ENCODE measurements around the gene ZG16B.

ZG16B gene

GRCh38 chr16:2858245-2859025 is 28.3 kb downstream of the ZG16B start:
- no peak for DNase-seq (ENCODE audit: low read depth)
- TF ChIP-seq POLR2A (IDR thresholded peaks at IDR 0.05; ENCODE audit: extremely low read depth, insufficient read length) (no peak), MAX (IDR thresholded peaks at IDR 0.05; ENCODE audit: low read depth, low read length) (no peak), MYC (IDR thresholded peaks at IDR 0.05; ENCODE audit: low read depth, low read length) (no peak), CTCF (IDR thresholded peaks at IDR 0.05; ENCODE audit: low read depth, low read length) (no peak)
- no peak overlapping the region for H3K4me3 ChIP-seq (ENCODE audit: low read depth, low read length)

- no peak overlapping the region for H3K4me3 ChIP-seq (ENCODE audit: low read depth, low read length)
- TF ChIP-seq MAX (IDR thresholded peaks at IDR 0.05; ENCODE audit: low read depth, low read length) (no peak), POLR2A (IDR thresholded peaks at IDR 0.05; ENCODE audit: extremely low read depth, insufficient read length) (no peak), MYC (IDR thresholded peaks at IDR 0.05; ENCODE audit: low read depth, low read length) (no peak)
- DNase-seq (ENCODE audit: low read depth) = no peak
Measured at GRCh38 chr16:2859686-2860265, 29.7 kb downstream of the ZG16B start.

GRCh38 chr16:2860826-2861567 is 30.9 kb downstream of the ZG16B start:
- H3K4me3 ChIP-seq (ENCODE audit: low read depth, low read length) = no peak overlapping the region
- TF ChIP-seq MYC (IDR thresholded peaks at IDR 0.05; ENCODE audit: low read depth, low read length) = no peak
- TF ChIP-seq POLR2A (IDR thresholded peaks at IDR 0.05; ENCODE audit: extremely low read depth, insufficient read length) = no peak
- TF ChIP-seq CTCF (IDR thresholded peaks at IDR 0.05; ENCODE audit: low read depth, low read length) = no peak
- 0 out of 2 replicates have a peak, but pooled peaks have one; percentile 39 for TF ChIP-seq MAX (IDR thresholded peaks at IDR 0.05; ENCODE audit: low read depth, low read length)
- DNase-seq (ENCODE audit: low read depth) = peak; percentile 49

- TF ChIP-seq MAX (IDR thresholded peaks at IDR 0.05; ENCODE audit: low read depth, low read length) (no peak), CTCF (IDR thresholded peaks at IDR 0.05; ENCODE audit: low read depth, low read length) (no peak), MYC (IDR thresholded peaks at IDR 0.05; ENCODE audit: low read depth, low read length) (no peak), POLR2A (IDR thresholded peaks at IDR 0.05; ENCODE audit: extremely low read depth, insufficient read length) (no peak)
- H3K4me3 ChIP-seq (ENCODE audit: low read depth, low read length) = no peak overlapping the region
- no peak for DNase-seq (ENCODE audit: low read depth)
Measured at GRCh38 chr16:2865651-2866050, 35.5 kb downstream of the ZG16B start.

GRCh38 chr16:2866431-2866830 is 36.3 kb downstream of the ZG16B start:
- no peak overlapping the region for H3K4me3 ChIP-seq (ENCODE audit: low read depth, low read length)
- DNase-seq (ENCODE audit: low read depth) = no peak
- TF ChIP-seq MAX (IDR thresholded peaks at IDR 0.05; ENCODE audit: low read depth, low read length) (no peak), MYC (IDR thresholded peaks at IDR 0.05; ENCODE audit: low read depth, low read length) (no peak), POLR2A (IDR thresholded peaks at IDR 0.05; ENCODE audit: extremely low read depth, insufficient read length) (no peak), CTCF (IDR thresholded peaks at IDR 0.05; ENCODE audit: low read depth, low read length) (no peak)
